Pancreas (tissue), 10 donors: ENCODE measurements around the gene OR51B2. TPM values are rescaled to one million over a fixed set of nuclear protein-coding genes. Genes with fewer than 3 reads are reported as not detected.

Experiments used
- ATAC-seq, 4 donors: fragments of 200-7000 bp; cut with Tn5 transposase; one replicate each; pipeline versions ENCODE4 v1.8.0 to v1.9.1; 2020; ENCODE audit warnings: mild to moderate bottlenecking in 4 of 4, moderate library complexity in 4 of 4
- DNase-seq, 6 donors: peaks; one replicate each; pipeline ENCODE4 v3.0.0-alpha.2; 2020
- FAIRE-seq: peaks from 2 replicates; lab custom pipeline; 2012; peaks lifted over from hg19 to GRCh38; lab: Jason Lieb, UNC
- H3K27ac ChIP-seq, 4 donors: fragments of 200-600 bp; sonication (generic); 1 replicate in 3 of 4; 2 replicates in 1 of 4; pipeline versions ENCODE4 v1.5.0 to v1.8.0; 2020
- H3K27me3 ChIP-seq, 4 donors: fragments of 200-600 bp; one replicate each; pipeline ENCODE4 v1.8.0; 2021
- H3K36me3 ChIP-seq, 3 donors: fragments of 200-600 bp; sonication (generic) in 1 of 3; one replicate each; pipeline versions ENCODE4 v1.5.0 to v1.8.0; 2020 to 2021
- H3K4me1 ChIP-seq, 3 donors: fragments of 200-600 bp; one replicate each; pipeline ENCODE4 v1.8.0; 2021
- H3K4me3 ChIP-seq, 4 donors: fragments of 200-600 bp; sonication (generic) in 2 of 4; one replicate each; pipeline versions ENCODE4 v1.5.0 to v1.8.0; 2020 to 2021
- H3K9me3 ChIP-seq, 4 donors: fragments of 200-600 bp; one replicate each; pipeline ENCODE4 v1.8.0; 2021
- CTCF ChIP-seq, 4 donors: fragments of 200-600 bp; sonication (generic) in 3 of 4; IDR thresholded peaks; one replicate each; pipeline versions ENCODE4 v1.5.0 to v1.8.0; 2021; ENCODE audit warnings: antibody characterized with exemption in 4 of 4
- WGBS, 2 donors: extraction: QIAGEN DNeasy Blood & Tissue Kit; methylation state at CpG; one replicate each; pipeline ENCODE4 v1.1.7; 2013; 5-methylcytosine and 5-hydroxymethylcytosine counted together
- intact Hi-C, 3 donors: fragments of 100-400 bp; cut with DNase I; formaldehyde crosslinking; loops; one replicate each; pipeline versions ENCODE4 v1.11.1 to v1.14.2; 2022
- polyA plus RNA-seq, 2 donors: library from polyadenylated mRNA; stranded (reverse); fragments of 200-250 nt; gene quantifications; one replicate each; pipeline ENCODE4 v1.2.3, GENCODE V29; 2013
- total RNA-seq, 6 donors: library from RNA; stranded (reverse); fragmentation: NEBNext Ultra II Directional in 4 of 6; extraction: Animal tissue kit (Norgen Biotek cat#: 25700) in 4 of 6; gene quantifications; one replicate each; pipeline versions ENCODE4 v1.2.1 to v1.2.4, GENCODE V29; 2021 to 2023
- donor health status: healthy with polysubstance abuse.
- donor health status: DM: no; HTN: no; CAD: no; lungs with moderate emphysema.
- donor health status: DM: no; HTN: no; CAD: no.
- donor health status: control.
- donor health status: control.
- donor health status: Bipolar disorder and iron deficiency.
- donor health status: DM: yes; HTN: yes; CAD: no.
- donor health status: DM: no; HTN: no; CAD: no.
- donor health status: DM: no; HTN: no; CAD: no.
- donor health status: DM: yes; HTN: yes; CAD: no.

The OR51B2 gene
- total and polyA plus RNA-seq, 8 donors = not detected

- no peak for TF ChIP-seq CTCF (IDR thresholded peaks at IDR 0.05)
- no peaks in the 10 kb centered on the region for H3K4me1 ChIP-seq
- no peak for ATAC-seq
- intact Hi-C loops = no loop called here
- no peak overlapping the region for H3K27ac ChIP-seq
- FAIRE-seq = no peak
- H3K4me3 ChIP-seq = no peak overlapping the region
- H3K9me3 ChIP-seq = no peaks in the 10 kb centered on the region
- no peaks in the 10 kb centered on the region for H3K27me3 ChIP-seq
- WGBS, 2 donors = 34 to 47% methylated on average over 1 of the region's 1 CpG
- H3K36me3 ChIP-seq = no peaks in the 10 kb centered on the region
- no peak for DNase-seq
Observed at GRCh38 chr11:5283882-5284281, 40.2 kb downstream of the OR51B2 start.

GRCh38 chr11:5283086-5283485 is 41.0 kb downstream of the OR51B2 start:
- Histone ChIP-seq H3K27me3 (no peaks in the 10 kb centered on the region), H3K4me3 (no peak overlapping the region), H3K27ac (no peak overlapping the region), H3K9me3 (no peaks in the 10 kb centered on the region), H3K36me3 (no peaks in the 10 kb centered on the region), H3K4me1 (no peaks in the 10 kb centered on the region)
- 57 to 66% methylated on average over 3 of the region's 3 CpGs for WGBS, 2 donors
- ATAC-seq = no peak
- TF ChIP-seq CTCF (IDR thresholded peaks at IDR 0.05) = no peak
- no peak for DNase-seq
- no peak for FAIRE-seq
- intact Hi-C loops = no loop called here

- WGBS, 2 donors = 76 to 79% methylated on average over 2 of the region's 2 CpGs
- no peaks in the 10 kb centered on the region for H3K27me3 ChIP-seq
- TF ChIP-seq CTCF (IDR thresholded peaks at IDR 0.05) = no peak
- H3K27ac ChIP-seq = no peak overlapping the region
- H3K4me3 ChIP-seq = no peak overlapping the region
- no peaks in the 10 kb centered on the region for H3K4me1 ChIP-seq
- no peaks in the 10 kb centered on the region for H3K9me3 ChIP-seq
- intact Hi-C loops = no loop called here
- no peaks in the 10 kb centered on the region for H3K36me3 ChIP-seq
- FAIRE-seq (no peak), DNase-seq (no peak), ATAC-seq (no peak)
Observed at GRCh38 chr11:5282628-5283027, 41.5 kb downstream of the OR51B2 start.

GRCh38 chr11:5281596-5281995 is 42.5 kb downstream of the OR51B2 start:
- no peak overlapping the region for H3K4me3 ChIP-seq
- H3K27ac ChIP-seq = no peak overlapping the region
- H3K9me3 ChIP-seq = no peaks in the 10 kb centered on the region
- intact Hi-C loops = no loop called here
- no peak for TF ChIP-seq CTCF (IDR thresholded peaks at IDR 0.05)
- H3K27me3 ChIP-seq = no peaks in the 10 kb centered on the region
- no peak for FAIRE-seq
- H3K4me1 ChIP-seq = no peaks in the 10 kb centered on the region
- no peak for DNase-seq
- H3K36me3 ChIP-seq = no peaks in the 10 kb centered on the region
- no peak for ATAC-seq

GRCh38 chr11:5280582-5281102 is 43.5 kb downstream of the OR51B2 start:
- FAIRE-seq = no peak
- TF ChIP-seq CTCF (IDR thresholded peaks at IDR 0.05) = no peak
- no peaks in the 10 kb centered on the region for H3K27me3 ChIP-seq
- no peak overlapping the region for H3K4me3 ChIP-seq
- DNase-seq = peak in 2 of 6 donors; percentile 4 to 19
- no peaks in the 10 kb centered on the region for H3K36me3 ChIP-seq
- no peaks in the 10 kb centered on the region for H3K9me3 ChIP-seq
- no peaks in the 10 kb centered on the region for H3K4me1 ChIP-seq
- no peak overlapping the region for H3K27ac ChIP-seq
- 53 to 68% methylated on average over 3 of the region's 3 CpGs for WGBS, 2 donors
- ATAC-seq = peak in 3 of 4 donors; percentile 51 to 63 (median 53)
- intact Hi-C loops = no loop called here
